Measurements from ENCODE around the gene DMP1. TPM values are rescaled to one million over a fixed set of nuclear protein-coding genes. Genes with fewer than 3 reads are reported as not detected.

Gene DMP1
- total RNA-seq (2021) = not detected in 2 replicates
- not detected for Bru-seq, nascent RNA
- BruChase-seq, experiment 1, labeled RNA remaining after a 2-hour chase = not detected
- not detected for BruChase-seq, experiment 2, labeled RNA remaining after a 6-hour chase
- long read RNA-seq = 0 reads

GRCh38 chr4:87649980-87650379, at the start of gene DMP1:
Gene DMP1, plus strand, starts transcription at chr4:87650280. Its CDS starts 6,213 bp downstream, at chr4:87656493.
- Histone ChIP-seq H3K4me3 (no peak within 1 kb of the TSS), H3K36me3 (ENCODE audit: low read depth) (no peaks in the 10 kb centered on the region), H4K20me1 (ENCODE audit: insufficient read depth) (no peaks in the 10 kb centered on the region), H3K9me3 (ENCODE audit: insufficient read depth, low read depth) (no peaks in the 10 kb centered on the region), H3K27me3 (ENCODE audit: insufficient read depth, low read depth) (no peaks in the 10 kb centered on the region), H3K4me1 (replicated peaks; ENCODE audit: insufficient read depth) (no peaks in the 10 kb centered on the region), H3K9me2 (ENCODE audit: insufficient read depth) (no peaks in the 10 kb centered on the region), H3F3A (ENCODE audit: insufficient read depth, low read depth) (no peaks in the 10 kb centered on the region), H2AFZ (no peak within 1 kb of the TSS), H3K4me2 (no peak within 1 kb of the TSS), H3K79me2 (ENCODE audit: low read depth) (no peaks in the 10 kb centered on the region), H3K27ac (no peak within 1 kb of the TSS)
- CTCF ChIA-PET = no interaction called here
- intact Hi-C loops (cut with micrococcal nuclease; ENCODE audit: unreplicated experiment) = no loop called here
- POLR2A ChIA-PET (ENCODE audit: unreplicated experiment) = no interaction called here
- no peak for DNase-seq
- TF ChIP-seq CTCF (conservative IDR thresholded peaks at IDR 0.05) (no peak), EZH2 (IDR thresholded peaks at IDR 0.05; ENCODE audit: low read depth) (no peak)
- no TSS peak for BruUV-seq (replicated peaks)

GRCh38 chr4:87601361-87601760, 48.7 kb upstream of the DMP1 start:
- intact Hi-C loops (cut with micrococcal nuclease; ENCODE audit: unreplicated experiment) = no loop called here
- no peaks in the 10 kb centered on the region for H3K9me3 ChIP-seq (ENCODE audit: insufficient read depth, low read depth)
- POLR2A ChIA-PET (ENCODE audit: unreplicated experiment) = no interaction called here
- no peaks in the 10 kb centered on the region for H3K79me2 ChIP-seq (ENCODE audit: low read depth)
- H3K27ac ChIP-seq = no peak overlapping the region
- H3K9me2 ChIP-seq (ENCODE audit: insufficient read depth) = no peaks in the 10 kb centered on the region
- no peak overlapping the region for H3K4me2 ChIP-seq
- CTCF ChIA-PET = no interaction called here
- H3K4me3 ChIP-seq = no peak overlapping the region
- no peak for TF ChIP-seq EZH2 (IDR thresholded peaks at IDR 0.05; ENCODE audit: low read depth)
- TF ChIP-seq CTCF (conservative IDR thresholded peaks at IDR 0.05) = no peak
- no peak overlapping the region for H2AFZ ChIP-seq
- no peaks in the 10 kb centered on the region for H4K20me1 ChIP-seq (ENCODE audit: insufficient read depth)
- H3F3A ChIP-seq (ENCODE audit: insufficient read depth, low read depth) = no peaks in the 10 kb centered on the region
- BruUV-seq (replicated peaks) = no TSS peak
- DNase-seq = no peak
- H3K36me3 ChIP-seq (ENCODE audit: low read depth) = no peaks in the 10 kb centered on the region
- no peaks in the 10 kb centered on the region for H3K4me1 ChIP-seq (replicated peaks; ENCODE audit: insufficient read depth)
- no peaks in the 10 kb centered on the region for H3K27me3 ChIP-seq (ENCODE audit: insufficient read depth, low read depth)

- Histone ChIP-seq H3K27me3 (ENCODE audit: insufficient read depth, low read depth) (no peaks in the 10 kb centered on the region), H3K27ac (no peak within 1 kb of the TSS), H3K4me1 (replicated peaks; ENCODE audit: insufficient read depth) (no peaks in the 10 kb centered on the region), H3K79me2 (ENCODE audit: low read depth) (no peaks in the 10 kb centered on the region), H2AFZ (no peak within 1 kb of the TSS), H3K4me2 (no peak within 1 kb of the TSS), H3F3A (ENCODE audit: insufficient read depth, low read depth) (no peaks in the 10 kb centered on the region), H3K4me3 (no peak within 1 kb of the TSS), H3K9me3 (ENCODE audit: insufficient read depth, low read depth) (no peaks in the 10 kb centered on the region), H4K20me1 (ENCODE audit: insufficient read depth) (no peaks in the 10 kb centered on the region), H3K36me3 (ENCODE audit: low read depth) (no peaks in the 10 kb centered on the region), H3K9me2 (ENCODE audit: insufficient read depth) (no peaks in the 10 kb centered on the region)
- TF ChIP-seq EZH2 (IDR thresholded peaks at IDR 0.05; ENCODE audit: low read depth) (no peak), CTCF (conservative IDR thresholded peaks at IDR 0.05) (no peak)
- no TSS peak for BruUV-seq (replicated peaks)
- POLR2A ChIA-PET (ENCODE audit: unreplicated experiment) = no interaction called here
- DNase-seq = no peak
- intact Hi-C loops (cut with micrococcal nuclease; ENCODE audit: unreplicated experiment) = no loop called here
- CTCF ChIA-PET = no interaction called here
Measured at GRCh38 chr4:87608229-87608628, 41.9 kb upstream of the DMP1 start, which contains the start of gene DSPP. Gene DSPP, plus strand, starts transcription at chr4:87608529. Its CDS starts 2,380 bp downstream, at chr4:87610909.
